CD14-positive monocyte (primary cell): ENCODE data around the gene OLFM2. TPM values are rescaled to one million over a fixed set of nuclear protein-coding genes. Genes with fewer than 3 reads are reported as not detected.
A peak's percentile ranks its signal among the peaks of the same experiment; 100 is the strongest.

ENCODE experiments used
- DNase-seq, 3 donors: peaks; one replicate each; pipeline ENCODE4 v3.0.0-alpha.2; 2011 to 2022
- H2AFZ ChIP-seq: 2 replicates; pipeline ENCODE4 v1.6.0; 2012; ENCODE audit warnings: mild to moderate bottlenecking, low read depth, low read length, inconsistent platforms; ENCODE audit not compliant: insufficient read depth, poor library complexity, severe bottlenecking
- H3K27ac ChIP-seq, 2 donors: 1 replicate in 1 of 2; 2 replicates in 1 of 2; pipeline ENCODE4 v1.5.1; 2012 to 2013; ENCODE audit warnings: low read length in 2 of 2, control low read depth in 1 of 2, inconsistent platforms in 1 of 2, low read depth in 1 of 2, mild to moderate bottlenecking in 1 of 2
- H3K27me3 ChIP-seq, 2 donors: one replicate each; pipeline versions ENCODE4 v1.6.0 to v1.6.1; 2011 to 2013; ENCODE audit warnings: low read length in 2 of 2; ENCODE audit not compliant: control insufficient read depth in 2 of 2, insufficient read depth in 2 of 2
- H3K36me3 ChIP-seq, 2 donors: replicated peaks in 1 of 2; 1 replicate in 1 of 2; 2 replicates in 1 of 2; pipeline versions ENCODE4 v1.5.1 to v1.6.1; 2012 to 2013; ENCODE audit warnings: low read length in 2 of 2, control low read depth in 1 of 2, inconsistent platforms in 1 of 2, mild to moderate bottlenecking in 1 of 2; ENCODE audit not compliant: insufficient read depth in 2 of 2, control insufficient read depth in 1 of 2
- H3K4me1 ChIP-seq, 2 donors: 1 replicate in 1 of 2; 2 replicates in 1 of 2; pipeline versions ENCODE4 v1.5.1 to v1.6.1; 2012 to 2013; ENCODE audit warnings: low read length in 2 of 2, control low read depth in 1 of 2, inconsistent platforms in 1 of 2, mild to moderate bottlenecking in 1 of 2, moderate library complexity in 1 of 2; ENCODE audit not compliant: insufficient read depth in 2 of 2, control insufficient read depth in 1 of 2
- H3K4me2 ChIP-seq: replicated peaks from 2 replicates; pipeline ENCODE3; 2012; ENCODE audit warnings: low read length, moderate library complexity, mild to moderate bottlenecking; ENCODE audit not compliant: poor library complexity, severe bottlenecking; ENCODE audit errors: extremely low read depth
- H3K4me3 ChIP-seq, 3 experiments: fragments of 200-600 bp in 1 of 3; sonication (generic) in 1 of 3; replicated peaks in 1 of 3; 1 replicate in 2 of 3; 2 replicates in 1 of 3; pipeline ENCODE4 v1.5.1; 2011 to 2013; ENCODE audit warnings: low read length in 3 of 3, mild to moderate bottlenecking in 3 of 3, control low read depth in 2 of 3, low read depth in 2 of 3, inconsistent platforms in 1 of 3, moderate library complexity in 1 of 3
- H3K79me2 ChIP-seq: 2 replicates; pipeline ENCODE4 v1.6.0; 2012; ENCODE audit warnings: mild to moderate bottlenecking, control low read depth, inconsistent platforms, low read length, moderate library complexity; ENCODE audit not compliant: insufficient read depth
- H3K9ac ChIP-seq: 2 replicates; pipeline ENCODE4 v1.6.0; 2017; ENCODE audit warnings: low read length, mild to moderate bottlenecking; ENCODE audit not compliant: insufficient read depth, poor library complexity, severe bottlenecking
- H3K9me3 ChIP-seq, 2 donors: replicated peaks in 1 of 2; 1 replicate in 1 of 2; 2 replicates in 1 of 2; pipeline versions ENCODE4 v1.5.1 to v1.6.1; 2012 to 2013; ENCODE audit warnings: low read length in 2 of 2, control low read depth in 1 of 2; ENCODE audit not compliant: control insufficient read depth in 1 of 2, insufficient read depth in 1 of 2
- H4K20me1 ChIP-seq: 2 replicates; pipeline ENCODE4 v1.6.0; 2012; ENCODE audit warnings: mild to moderate bottlenecking, low read length, control low read depth, moderate library complexity; ENCODE audit not compliant: insufficient read depth
- H3K27ac Mint-ChIP-seq, 7 donors: one replicate each; pipeline ENCODE4 v1.8.0; 2020; ENCODE audit warnings: mild to moderate bottlenecking in 7 of 7, mixed read lengths in 7 of 7, moderate library complexity in 6 of 7, inconsistent platforms in 2 of 7
- H3K27me3 Mint-ChIP-seq, 3 donors: one replicate each; pipeline ENCODE4 v1.8.0; 2021 to 2022; ENCODE audit warnings: low read depth in 3 of 3, mild to moderate bottlenecking in 3 of 3, mixed read lengths in 3 of 3, moderate library complexity in 3 of 3, inconsistent platforms in 1 of 3
- H3K36me3 Mint-ChIP-seq, 2 donors: one replicate each; pipeline ENCODE4 v1.8.0; 2020; ENCODE audit warnings: mixed read lengths in 2 of 2, inconsistent platforms in 1 of 2, mild to moderate bottlenecking in 1 of 2
- H3K4me1 Mint-ChIP-seq: one replicate; pipeline ENCODE4 v1.8.0; 2020; ENCODE audit warnings: mild to moderate bottlenecking, mixed read lengths
- H3K4me3 Mint-ChIP-seq, 2 donors: one replicate each; pipeline ENCODE4 v1.8.0; 2020; ENCODE audit warnings: mild to moderate bottlenecking in 2 of 2, mixed read lengths in 2 of 2, moderate library complexity in 1 of 2
- H3K9me3 Mint-ChIP-seq, 7 donors: one replicate each; pipeline ENCODE4 v1.8.0; 2020 to 2022; ENCODE audit warnings: mixed read lengths in 7 of 7, mild to moderate bottlenecking in 6 of 7, moderate library complexity in 6 of 7, inconsistent platforms in 2 of 7
- CTCF ChIP-seq: fragments of 200-600 bp; IDR thresholded peaks from one replicate; pipeline ENCODE4 v1.8.0; 2022; ENCODE audit warnings: antibody characterized with exemption, mild to moderate bottlenecking
- WGBS: methylation state at CpG from one replicate; pipeline ENCODE4 v1.1.5; 2013; ENCODE audit warnings: missing lambda C conversion rate; ENCODE audit not compliant: insufficient coverage; 5-methylcytosine and 5-hydroxymethylcytosine counted together
- intact Hi-C, 2 donors: fragments of 100-400 bp; cut with micrococcal nuclease; formaldehyde crosslinking; loops; one replicate each; pipeline versions ENCODE4 v1.15.0 to v1.15.1; 2023
- polyA plus RNA-seq, 3 donors: library from polyadenylated mRNA; depleted of rRNA in 1 of 3; unstranded in 2 of 3; stranded (reverse) in 1 of 3; fragments of 300-500 nt in 2 of 3; fragments of >200 nt in 1 of 3; fragmentation: Illumina TruSeq in 2 of 3; gene quantifications; 1 replicate in 2 of 3; 2 replicates in 1 of 3; pipeline ENCODE4 v1.2.3, GENCODE V29; 2012 to 2021

The OLFM2 gene
- polyA plus RNA-seq, 3 donors = not detected

- Histone ChIP-seq H3K79me2 (no peaks in the 10 kb centered on the region), H3K4me1 (no peaks in the 10 kb centered on the region), H3K36me3 (no peaks in the 10 kb centered on the region), H3K27ac (no peak overlapping the region), H4K20me1 (no peaks in the 10 kb centered on the region), H3K4me3 (no peak overlapping the region), H3K4me2 (no peak overlapping the region), H3K9ac (no peak overlapping the region), H2AFZ (no peak overlapping the region), H3K9me3 (no peaks in the 10 kb centered on the region), H3K27me3 (no peaks in the 10 kb centered on the region)
- Mint-ChIP-seq H3K4me1 (no peaks in the 10 kb centered on the region), H3K27ac (no peak overlapping the region), H3K36me3 (no peaks in the 10 kb centered on the region), H3K9me3 (peaks cover 0 to 3% (median 0%) of the 10 kb centered on the region in 7 donors), H3K27me3 (peaks cover 4 to 11% (median 8%) of the 10 kb centered on the region in 3 donors), H3K4me3 (no peak overlapping the region)
- 85% methylated on average over 10 of the region's 10 CpGs for WGBS
- TF ChIP-seq CTCF = no peak
- no peak for DNase-seq
- intact Hi-C loops = no loop called here
These were observed 53.0 kb downstream of the OLFM2 start for GRCh38 chr19:9883231-9883758.

GRCh38 chr19:9881720-9882119, 54.6 kb downstream of the OLFM2 start:
- no peak for TF ChIP-seq CTCF
- Histone ChIP-seq H3K36me3 (no peaks in the 10 kb centered on the region), H3K4me1 (no peaks in the 10 kb centered on the region), H3K9ac (no peak overlapping the region), H3K27ac (no peak overlapping the region), H3K9me3 (no peaks in the 10 kb centered on the region), H3K4me3 (no peak overlapping the region), H3K79me2 (no peaks in the 10 kb centered on the region), H2AFZ (no peak overlapping the region), H3K4me2 (no peak overlapping the region), H3K27me3 (no peaks in the 10 kb centered on the region), H4K20me1 (no peaks in the 10 kb centered on the region)
- DNase-seq = no peak
- peak overlapping the region in 1 of 7 donors; percentile 40 for H3K27ac Mint-ChIP-seq
- 100% methylated on average over 1 of the region's 9 CpGs for WGBS
- H3K27me3 Mint-ChIP-seq = peaks cover 4 to 11% (median 5%) of the 10 kb centered on the region in 3 donors
- intact Hi-C loops = no loop called here
- peaks cover 0 to 3% (median 2%) of the 10 kb centered on the region in 7 donors for H3K9me3 Mint-ChIP-seq
- H3K4me1 Mint-ChIP-seq = no peaks in the 10 kb centered on the region
- H3K4me3 Mint-ChIP-seq = no peak overlapping the region
- H3K36me3 Mint-ChIP-seq = no peaks in the 10 kb centered on the region
